Mucosa of descending colon (tissue), 3 donors: ENCODE results near the gene SOX8. TPM values are rescaled to one million over a fixed set of nuclear protein-coding genes. Genes with fewer than 3 reads are reported as not detected.
A peak's percentile ranks its signal among the peaks of the same experiment; 100 is the strongest.

Source experiments
- ATAC-seq: fragments of 200-7000 bp; cut with Tn5 transposase; one replicate; pipeline ENCODE4 v1.9.1; 2020; ENCODE audit warnings: mild to moderate bottlenecking, moderate library complexity
- DNase-seq, 3 donors: peaks; one replicate each; pipeline ENCODE4 v3.0.0-alpha.2; 2020
- H3K36me3 ChIP-seq: fragments of 200-600 bp; one replicate; pipeline ENCODE4 v1.8.0; 2021; ENCODE audit warnings: low read depth, mild to moderate bottlenecking
- H3K4me1 ChIP-seq: fragments of 200-600 bp; one replicate; pipeline ENCODE4 v1.8.0; 2021; ENCODE audit warnings: low read depth, mild to moderate bottlenecking
- H3K4me3 ChIP-seq: fragments of 200-600 bp; one replicate; pipeline ENCODE4 v1.8.0; 2021; ENCODE audit warnings: mild to moderate bottlenecking
- H3K9me3 ChIP-seq: fragments of 200-600 bp; one replicate; pipeline ENCODE4 v1.8.0; 2021; ENCODE audit warnings: mild to moderate bottlenecking
- CTCF ChIP-seq: fragments of 200-600 bp; IDR thresholded peaks from one replicate; pipeline ENCODE4 v1.8.0; 2022; ENCODE audit warnings: antibody characterized with exemption, mild to moderate bottlenecking
- intact Hi-C, 2 donors: fragments of 100-400 bp; cut with DNase I in 1 of 2; cut with micrococcal nuclease in 1 of 2; formaldehyde crosslinking; loops; one replicate each; pipeline versions ENCODE4 v1.11.0 to v1.11.1; 2022; cut with DNase I, micrococcal nuclease
- total RNA-seq, 3 donors: library from RNA; stranded (reverse); fragmentation: NEBNext Ultra II Directional in 2 of 3; extraction: Animal tissue kit (Norgen Biotek cat#: 25700) in 2 of 3; gene quantifications; one replicate each; pipeline versions ENCODE4 v1.2.1 to v1.2.4, GENCODE V29; 2021 to 2023
- donor health status: DM: no; HTN: no; CAD: no; lungs with moderate emphysema.
- donor health status: DM: no; HTN: no; CAD: no.
- donor health status: DM: no; HTN: yes; CAD: no.

SOX8 gene
- total RNA-seq, 3 donors from 2014 or later: 0.67 to 3.1 (median 0.75) TPM

- no peaks in the 10 kb centered on the region for H3K36me3 ChIP-seq
- ATAC-seq (peak; percentile 40), DNase-seq (no peak)
- no peaks in the 10 kb centered on the region for H3K4me1 ChIP-seq
- no peak for TF ChIP-seq CTCF
- H3K9me3 ChIP-seq: no peaks in the 10 kb centered on the region
- intact Hi-C loops: no loop called here
- no peak overlapping the region for H3K4me3 ChIP-seq
Measured at GRCh38 chr16:1019231-1020090, 37.9 kb downstream of the SOX8 start.

GRCh38 chr16:1020091-1020399 is 38.5 kb downstream of the SOX8 start:
- DNase-seq (no peak), ATAC-seq (no peak)
- H3K36me3 ChIP-seq: no peaks in the 10 kb centered on the region
- no peaks in the 10 kb centered on the region for H3K9me3 ChIP-seq
- H3K4me1 ChIP-seq: no peaks in the 10 kb centered on the region
- TF ChIP-seq CTCF: no peak
- no peak overlapping the region for H3K4me3 ChIP-seq
- intact Hi-C loops: no loop called here

GRCh38 chr16:1020591-1020990 is 39.0 kb downstream of the SOX8 start:
- no peak for TF ChIP-seq CTCF
- intact Hi-C loops: no loop called here
- ATAC-seq (no peak), DNase-seq (no peak)
- Histone ChIP-seq H3K36me3 (no peaks in the 10 kb centered on the region), H3K9me3 (no peaks in the 10 kb centered on the region), H3K4me1 (no peaks in the 10 kb centered on the region), H3K4me3 (no peak overlapping the region)

GRCh38 chr16:1021553-1022160 is 40.1 kb downstream of the SOX8 start:
- no peaks in the 10 kb centered on the region for H3K36me3 ChIP-seq
- H3K4me1 ChIP-seq: no peaks in the 10 kb centered on the region
- no peak overlapping the region for H3K4me3 ChIP-seq
- ATAC-seq (no peak), DNase-seq (no peak)
- TF ChIP-seq CTCF: no peak
- intact Hi-C loops: no loop called here
- H3K9me3 ChIP-seq: no peaks in the 10 kb centered on the region

GRCh38 chr16:1022466-1022865 is 40.9 kb downstream of the SOX8 start:
- intact Hi-C loops: no loop called here
- Histone ChIP-seq H3K36me3 (no peaks in the 10 kb centered on the region), H3K4me1 (no peaks in the 10 kb centered on the region), H3K9me3 (no peaks in the 10 kb centered on the region), H3K4me3 (no peak overlapping the region)
- ATAC-seq (no peak), DNase-seq (no peak)
- no peak for TF ChIP-seq CTCF
